HEK293 (cell line): ENCODE measurements around the gene PMVK.

Experiments used
- CTCF ChIA-PET: fragments of 350-600 bp; formaldehyde crosslinking; extraction: SDS; loops from one replicate; lab custom pipeline; 2021; ENCODE audit warnings: antibody characterized with exemption; lab: Yijun Ruan, JAX
- POLR2A ChIA-PET: fragments of 300-600 bp; formaldehyde crosslinking; extraction: SDS; loops from one replicate; lab custom pipeline; 2020; ENCODE audit warnings: antibody characterized with exemption, inconsistent platforms; lab: Yijun Ruan, JAX
- H3K27ac ChIP-seq: fragments of 200-500 bp; sonication (Bioruptor generic); 2 replicates; pipeline ENCODE4 v1.5.1; 2014; ENCODE audit warnings: low read depth, low read length, control low read depth, inconsistent platforms; ENCODE audit errors: extremely low read depth
- H3K36me3 ChIP-seq, 2 experiments: fragments of 200-500 bp in 1 of 2; sonication (Bioruptor generic) in 1 of 2; 1 replicate in 1 of 2; 2 replicates in 1 of 2; pipeline ENCODE4 v1.5.1; 2014 to 2017; ENCODE audit warnings: inconsistent platforms in 2 of 2, low read length in 2 of 2; ENCODE audit not compliant: control insufficient read depth in 2 of 2, insufficient read depth in 1 of 2
- H3K4me1 ChIP-seq: fragments of 200-500 bp; sonication (Bioruptor generic); 2 replicates; pipeline ENCODE4 v1.5.1; 2014; ENCODE audit warnings: mild to moderate bottlenecking, low read length, inconsistent platforms; ENCODE audit not compliant: control insufficient read depth, insufficient read depth
- H3K4me3 ChIP-seq: 2 replicates; pipeline ENCODE4 v1.5.1; 2011; ENCODE audit warnings: low read depth, mild to moderate bottlenecking, control low read depth, low read length, moderate library complexity
- H3K9me3 ChIP-seq: fragments of 200-500 bp; sonication (Bioruptor generic); 2 replicates; pipeline ENCODE4 v1.5.1; 2014; ENCODE audit warnings: low read depth, low read length, inconsistent platforms; ENCODE audit not compliant: control insufficient read depth, insufficient read depth
- EGR2 ChIP-seq: fragments of 450-650 bp; formaldehyde crosslinking; IDR thresholded peaks from 2 replicates; pipeline ENCODE4 v1.5.1; 2016; ENCODE audit warnings: low read depth, missing biosample characterization, missing genetic modification characterization
- GFI1B ChIP-seq: fragments of 450-650 bp; formaldehyde crosslinking; IDR thresholded peaks from 2 replicates; pipeline ENCODE4 v1.5.1; 2016; ENCODE audit warnings: missing biosample characterization, missing genetic modification characterization
- PRDM2 ChIP-seq: fragments of 450-650 bp; formaldehyde crosslinking; IDR thresholded peaks from 2 replicates; pipeline ENCODE4 v1.5.1; 2016; ENCODE audit warnings: missing biosample characterization, missing genetic modification characterization, borderline replicate concordance
- SCRT1 ChIP-seq: fragments of 450-650 bp; formaldehyde crosslinking; IDR thresholded peaks from 2 replicates; pipeline ENCODE4 v1.5.1; 2016; ENCODE audit warnings: missing biosample characterization, missing genetic modification characterization, borderline replicate concordance
- SCRT2 ChIP-seq: fragments of 450-650 bp; formaldehyde crosslinking; IDR thresholded peaks from 2 replicates; pipeline ENCODE4 v1.5.1; 2016; ENCODE audit warnings: missing biosample characterization, missing genetic modification characterization
- ZBTB17 ChIP-seq: fragments of 450-650 bp; formaldehyde crosslinking; IDR thresholded peaks from 2 replicates; pipeline ENCODE4 v1.5.1; 2016; ENCODE audit warnings: missing biosample characterization, missing genetic modification characterization
- ZNF114 ChIP-seq: fragments of 450-650 bp; formaldehyde crosslinking; IDR thresholded peaks from 2 replicates; pipeline ENCODE4 v1.5.0; 2017; ENCODE audit warnings: missing biosample characterization, missing genetic modification characterization
- ZNF398 ChIP-seq: fragments of 450-650 bp; formaldehyde crosslinking; IDR thresholded peaks from 2 replicates; pipeline ENCODE4 v1.5.1; 2017; ENCODE audit warnings: missing biosample characterization, missing genetic modification characterization
- ZNF514 ChIP-seq: fragments of 450-650 bp; formaldehyde crosslinking; IDR thresholded peaks from 2 replicates; pipeline ENCODE4 v1.5.1; 2016; ENCODE audit warnings: missing biosample characterization, missing genetic modification characterization
- ZNF544 ChIP-seq: fragments of 450-650 bp; formaldehyde crosslinking; IDR thresholded peaks from 2 replicates; pipeline ENCODE4 v1.5.0; 2017; ENCODE audit warnings: missing biosample characterization, missing genetic modification characterization
- ZNF660 ChIP-seq: fragments of 450-650 bp; IDR thresholded peaks from 2 replicates; pipeline ENCODE4 v1.5.1; 2018; ENCODE audit warnings: missing biosample characterization, mild to moderate bottlenecking, missing genetic modification characterization
- ZNF776 ChIP-seq: fragments of 450-650 bp; formaldehyde crosslinking; IDR thresholded peaks from 2 replicates; pipeline ENCODE4 v1.5.0; 2017; ENCODE audit warnings: missing biosample characterization, missing genetic modification characterization, borderline replicate concordance

The PMVK gene

DNA sequence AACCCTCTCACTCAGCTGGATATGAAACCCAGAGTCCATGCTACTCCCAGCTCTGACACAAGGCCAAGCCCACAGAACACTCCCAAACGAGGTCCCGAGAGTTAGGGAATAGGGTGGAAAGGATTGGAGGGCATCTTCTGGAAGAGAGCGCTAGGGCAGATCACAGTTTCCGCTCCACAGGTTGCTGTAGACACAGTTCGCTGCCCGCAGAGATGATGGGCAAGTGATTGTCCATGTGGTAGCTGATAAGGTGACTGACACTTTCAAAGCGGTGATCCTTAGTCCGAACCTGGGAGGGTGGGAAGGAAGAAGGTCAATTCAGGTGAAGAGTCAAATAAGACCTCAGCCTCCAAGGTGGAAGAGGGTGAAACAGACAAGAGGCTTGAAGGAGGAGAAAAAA, 27.1 kb upstream of the PMVK start:
- H3K27ac ChIP-seq, result no peak overlapping the region
- TF ChIP-seq SCRT2 (tag by site-specific recombination) (peak; percentile 60), SCRT1 (tag by site-specific recombination) (peak; percentile 51; the same call in 1 of the 2 replicates), EGR2 (tag by site-specific recombination) (no peak)
- TF ChIP-seq, all 188 proteins: peak for 2
- POLR2A ChIA-PET, result interaction anchor here (1.0 to 3.2 kb wide), 3 partner anchors 9 to 19 kb away, joined by 4 to 13 read pairs (median 6); partner anchors contain the start of genes CKS1B and FLAD1
- Histone ChIP-seq H3K4me3 (no peak overlapping the region), H3K36me3 (peaks cover under 1 to 70% of the 10 kb centered on the region in 2 experiments), H3K9me3 (no peaks in the 10 kb centered on the region), H3K4me1 (peaks cover 8% of the 10 kb centered on the region)
- CTCF ChIA-PET, result interaction anchor here (0.7 to 1.0 kb wide), 3 partner anchors 9 to 201 kb away, joined by 3 to 4 read pairs (median 3); partner anchors contain the start of gene ADAM15

DNA sequence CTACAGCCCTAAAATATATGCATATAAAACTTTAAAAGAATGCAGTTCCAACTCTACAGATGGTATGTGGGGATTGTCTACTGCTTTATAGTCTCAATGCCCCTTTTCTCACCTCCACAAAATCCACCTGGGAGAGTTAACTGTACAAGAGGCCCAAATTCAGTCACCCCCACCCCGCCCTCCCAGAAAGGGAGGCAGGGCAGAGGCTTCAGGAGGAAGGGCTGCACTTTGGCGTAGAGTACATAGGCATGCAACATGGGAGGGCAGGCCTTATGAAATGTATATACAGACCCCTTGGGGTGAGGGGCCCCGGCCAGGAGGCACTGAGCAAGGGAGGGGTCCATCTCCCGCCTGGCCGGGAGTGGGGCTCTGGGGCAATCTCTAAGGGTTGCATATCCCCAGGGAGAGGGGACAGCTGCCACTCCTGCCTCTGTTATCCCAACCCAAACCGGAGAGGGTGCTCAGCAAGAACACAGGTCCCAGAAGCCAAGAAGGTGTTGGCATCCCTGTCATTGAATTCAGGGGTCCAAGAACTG, 26.3 kb upstream of the PMVK start:
- peaks cover 3 to 70% of the 10 kb centered on the region in 2 experiments for H3K36me3 ChIP-seq
- peaks cover 8% of the 10 kb centered on the region for H3K4me1 ChIP-seq
- ChIA-PET CTCF (interaction anchor here (0.6 to 2.5 kb wide), 3 partner anchors 10 to 799 kb away, joined by 3 to 16 read pairs (median 4); partner anchors contain the start of gene ADAM15), POLR2A (interaction anchor here (1.0 to 2.9 kb wide), 3 partner anchors 9 to 21 kb away, joined by 4 to 69 read pairs (median 17); partner anchors contain the start of genes FLAD1 and SHC1)
- H3K27ac ChIP-seq, result peak overlapping the region; percentile 94
- TF ChIP-seq ZNF544 (no peak), ZNF660 (tag by site-specific recombination) (no peak), GFI1B (tag by site-specific recombination) (no peak), ZNF114 (tag by site-specific recombination) (no peak), ZNF776 (no peak), ZNF398 (tag by site-specific recombination) (no peak), ZNF514 (tag by site-specific recombination) (no peak), ZBTB17 (tag by site-specific recombination) (no peak), PRDM2 (tag by site-specific recombination) (no peak)
- no peaks in the 10 kb centered on the region for H3K9me3 ChIP-seq
- H3K4me3 ChIP-seq, result peak overlapping the region; percentile 90
